ENCODE measurements around the gene STAB2.
"Not testable (repeated sequence)": the region's sequence is repeated elsewhere in the genome, so short reads cannot be mapped to it uniquely, and the experiment has no call there.

Gene STAB2

GRCh38 chr12:103808239-103808880 lies 221.3 kb downstream of the STAB2 start:
- no peak for DNase-seq (ENCODE audit: low read depth in 2 of 2)

- DNase-seq (ENCODE audit: low read depth in 2 of 2) = no peak
These were observed 222.1 kb downstream of the STAB2 start for GRCh38 chr12:103809154-103809553.

DNA sequence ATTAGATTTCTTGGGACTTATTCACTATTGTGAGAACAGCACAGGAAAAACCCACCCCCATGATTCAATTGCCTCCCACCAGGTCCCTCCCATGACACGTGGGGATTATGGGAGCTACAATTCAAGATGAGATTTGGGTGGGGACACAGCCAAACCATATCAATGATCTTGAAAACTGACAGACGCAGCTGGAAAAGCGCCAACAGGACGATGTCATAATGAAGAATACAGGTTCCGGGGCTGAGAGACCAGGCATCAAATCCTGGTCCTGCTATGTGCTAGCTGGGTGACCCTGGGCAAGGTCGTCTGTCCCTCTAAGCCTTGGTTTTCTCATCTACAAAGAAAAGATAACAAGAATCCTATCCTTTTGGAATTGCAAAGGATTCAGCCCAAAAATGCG lies 222.6 kb downstream of the STAB2 start:
- not testable (repeated sequence) for DNase-seq (ENCODE audit: low read depth in 2 of 2)

GRCh38 chr12:103810111-103810510 lies 223.0 kb downstream of the STAB2 start:
- DNase-seq (ENCODE audit: low read depth in 2 of 2) = no peak

GRCh38 chr12:103811791-103812190 lies 224.7 kb downstream of the STAB2 start:
- no peak for DNase-seq (ENCODE audit: low read depth in 2 of 2)

- DNase-seq (ENCODE audit: low read depth in 2 of 2) = no peak
These were observed 225.7 kb downstream of the STAB2 start for GRCh38 chr12:103812789-103813188.

GRCh38 chr12:103813426-103813825 lies 226.4 kb downstream of the STAB2 start:
- no peak for DNase-seq (ENCODE audit: low read depth in 2 of 2)

DNA sequence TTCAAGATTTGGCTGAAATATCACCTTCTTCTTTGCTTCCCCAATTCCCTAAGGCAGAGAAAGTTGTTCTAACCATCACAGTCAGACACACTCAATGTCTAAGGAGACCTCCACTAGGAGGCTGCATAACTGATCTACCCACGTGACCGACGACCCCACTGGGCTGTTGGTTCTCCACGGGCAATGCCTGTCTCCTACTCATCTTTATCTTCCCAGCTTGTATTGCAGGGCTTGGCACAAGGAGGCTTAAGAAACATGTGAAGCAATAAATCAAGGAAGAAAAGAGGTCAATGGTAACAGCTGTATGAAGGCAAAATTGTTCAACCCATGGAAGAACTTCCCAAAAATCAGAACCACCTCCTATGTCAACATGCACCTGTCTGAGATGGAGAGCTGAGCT lies 226.9 kb downstream of the STAB2 start:
- DNase-seq (ENCODE audit: low read depth in 2 of 2) = no peak

DNA sequence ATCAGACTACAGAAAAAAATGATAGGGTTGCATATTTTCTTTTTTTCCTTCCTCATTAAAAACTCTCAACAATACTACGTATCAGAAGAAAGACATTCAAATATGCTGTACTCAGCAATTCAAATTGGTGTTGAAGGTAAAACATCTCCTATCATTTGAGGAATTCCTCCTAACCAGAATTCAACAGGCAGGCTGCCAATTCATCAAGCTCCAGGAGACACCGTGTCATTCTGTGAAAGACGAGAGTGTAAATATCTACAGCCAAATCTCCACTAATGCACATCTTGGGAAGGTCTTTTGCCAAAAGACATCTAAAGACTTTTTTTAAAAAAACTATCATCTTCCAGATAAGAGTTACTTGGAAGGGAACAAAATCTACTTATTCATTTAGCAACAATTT lies 227.4 kb downstream of the STAB2 start:
- DNase-seq (ENCODE audit: low read depth in 2 of 2) = no peak

Data from stimulated activated CD8-positive, alpha-beta memory T cell treated with anti-CD3 and anti-CD28 coated beads, Interleukin-7, amount 100 ng/mL, for 4 hours (primary cell).